ENCODE data around the gene ECE1. TPM values are rescaled to one million over a fixed set of nuclear protein-coding genes. Genes with fewer than 3 reads are reported as not detected.

ECE1 gene
- total RNA-seq, 1 donor from 2014 or later, result 139 TPM

- DNase-seq (ENCODE audit: low spot score), result no peak
- H3K36me3 Mint-ChIP-seq (ENCODE audit: low read depth), result peaks cover 20% of the 10 kb centered on the region
- no peak overlapping the region for H3K27ac Mint-ChIP-seq
- H3K9me3 Mint-ChIP-seq, result no peaks in the 10 kb centered on the region
- intact Hi-C loops (cut with micrococcal nuclease), result no loop called here
- H3K4me3 Mint-ChIP-seq, result no peak overlapping the region
- peaks cover 41% of the 10 kb centered on the region for H3K4me1 Mint-ChIP-seq (ENCODE audit: low read depth)
- H3K27me3 Mint-ChIP-seq (ENCODE audit: insufficient read depth), result no peaks in the 10 kb centered on the region
These were observed 22.2 kb upstream of the ECE1 start for GRCh38 chr1:21312407-21312992.

- Mint-ChIP-seq H3K27me3 (ENCODE audit: insufficient read depth) (no peaks in the 10 kb centered on the region), H3K27ac (peak overlapping the region; percentile 62), H3K4me3 (no peak overlapping the region), H3K9me3 (no peaks in the 10 kb centered on the region), H3K4me1 (ENCODE audit: low read depth) (peaks cover 47% of the 10 kb centered on the region), H3K36me3 (ENCODE audit: low read depth) (peaks cover 15% of the 10 kb centered on the region)
- no peak for DNase-seq (ENCODE audit: low spot score)
- intact Hi-C loops (cut with micrococcal nuclease), result no loop called here
These were observed 20.8 kb upstream of the ECE1 start for GRCh38 chr1:21311016-21311415.

- Mint-ChIP-seq H3K4me1 (ENCODE audit: low read depth) (peaks cover 54% of the 10 kb centered on the region), H3K36me3 (ENCODE audit: low read depth) (peaks cover 9% of the 10 kb centered on the region), H3K27ac (no peak overlapping the region), H3K27me3 (ENCODE audit: insufficient read depth) (no peaks in the 10 kb centered on the region), H3K4me3 (no peak overlapping the region), H3K9me3 (no peaks in the 10 kb centered on the region)
- intact Hi-C loops (cut with micrococcal nuclease), result no loop called here
- no peak for DNase-seq (ENCODE audit: low spot score)
These were observed 18.8 kb upstream of the ECE1 start for GRCh38 chr1:21308847-21309652.

- Mint-ChIP-seq H3K36me3 (ENCODE audit: low read depth) (peaks cover 9% of the 10 kb centered on the region), H3K27me3 (ENCODE audit: insufficient read depth) (no peaks in the 10 kb centered on the region), H3K4me1 (ENCODE audit: low read depth) (peaks cover 48% of the 10 kb centered on the region), H3K4me3 (no peak overlapping the region), H3K9me3 (no peaks in the 10 kb centered on the region), H3K27ac (peak overlapping the region; percentile 80)
- intact Hi-C loops (cut with micrococcal nuclease), result no loop called here
- DNase-seq (ENCODE audit: low spot score), result no peak
These were observed 18.1 kb upstream of the ECE1 start for GRCh38 chr1:21308330-21308729.

GRCh38 chr1:21307663-21308305 lies 17.5 kb upstream of the ECE1 start:
- Mint-ChIP-seq H3K27me3 (ENCODE audit: insufficient read depth) (no peaks in the 10 kb centered on the region), H3K27ac (peak overlapping the region; percentile 80), H3K9me3 (no peaks in the 10 kb centered on the region), H3K4me3 (no peak overlapping the region), H3K36me3 (ENCODE audit: low read depth) (peaks cover 9% of the 10 kb centered on the region), H3K4me1 (ENCODE audit: low read depth) (peaks cover 48% of the 10 kb centered on the region)
- DNase-seq (ENCODE audit: low spot score), result no peak
- intact Hi-C loops (cut with micrococcal nuclease), result no loop called here

- H3K36me3 Mint-ChIP-seq (ENCODE audit: low read depth), result peaks cover 9% of the 10 kb centered on the region
These were observed 16.9 kb upstream of the ECE1 start for GRCh38 chr1:21307210-21307609.

GRCh38 chr1:21305900-21306189 lies 15.6 kb upstream of the ECE1 start:
- H3K27me3 Mint-ChIP-seq (ENCODE audit: insufficient read depth), result no peaks in the 10 kb centered on the region

More at GRCh38 chr1:21307210-21307609, 16.9 kb upstream of the ECE1 start:
- peaks cover 47% of the 10 kb centered on the region for H3K4me1 Mint-ChIP-seq (ENCODE audit: low read depth)
- H3K9me3 Mint-ChIP-seq, result no peaks in the 10 kb centered on the region
- intact Hi-C loops (cut with micrococcal nuclease), result no loop called here
- H3K4me3 Mint-ChIP-seq, result no peak overlapping the region
- DNase-seq (ENCODE audit: low spot score), result no peak
- H3K27ac Mint-ChIP-seq, result peak overlapping the region; percentile 80
- no peaks in the 10 kb centered on the region for H3K27me3 Mint-ChIP-seq (ENCODE audit: insufficient read depth)

GRCh38 chr1:21305155-21305899 lies 15.1 kb upstream of the ECE1 start:
- H3K36me3 Mint-ChIP-seq (ENCODE audit: low read depth), result no peaks in the 10 kb centered on the region
- no peaks in the 10 kb centered on the region for H3K27me3 Mint-ChIP-seq (ENCODE audit: insufficient read depth)
- DNase-seq (ENCODE audit: low spot score), result no peak
- H3K9me3 Mint-ChIP-seq, result no peaks in the 10 kb centered on the region
- intact Hi-C loops (cut with micrococcal nuclease), result no loop called here
- peaks cover 45% of the 10 kb centered on the region for H3K4me1 Mint-ChIP-seq (ENCODE audit: low read depth)
- no peak overlapping the region for H3K27ac Mint-ChIP-seq
- H3K4me3 Mint-ChIP-seq, result no peak overlapping the region

More at GRCh38 chr1:21305900-21306189, 15.6 kb upstream of the ECE1 start:
- DNase-seq (ENCODE audit: low spot score), result no peak
- Mint-ChIP-seq H3K27ac (no peak overlapping the region), H3K36me3 (ENCODE audit: low read depth) (peaks cover 5% of the 10 kb centered on the region), H3K9me3 (no peaks in the 10 kb centered on the region), H3K4me1 (ENCODE audit: low read depth) (peaks cover 46% of the 10 kb centered on the region), H3K4me3 (no peak overlapping the region)
- intact Hi-C loops (cut with micrococcal nuclease), result no loop called here

- H3K4me1 Mint-ChIP-seq (ENCODE audit: low read depth), result peaks cover 46% of the 10 kb centered on the region
- H3K27me3 Mint-ChIP-seq (ENCODE audit: insufficient read depth), result no peaks in the 10 kb centered on the region
- H3K27ac Mint-ChIP-seq, result peak overlapping the region; percentile 26
- DNase-seq (ENCODE audit: low spot score), result no peak
- no peak overlapping the region for H3K4me3 Mint-ChIP-seq
- H3K9me3 Mint-ChIP-seq, result no peaks in the 10 kb centered on the region
- intact Hi-C loops (cut with micrococcal nuclease), result no loop called here
- H3K36me3 Mint-ChIP-seq (ENCODE audit: low read depth), result no peaks in the 10 kb centered on the region
These were observed 14.2 kb upstream of the ECE1 start for GRCh38 chr1:21304488-21304887.

- intact Hi-C loops (cut with micrococcal nuclease), result no loop called here
- no peaks in the 10 kb centered on the region for H3K27me3 Mint-ChIP-seq (ENCODE audit: insufficient read depth)
- no peak overlapping the region for H3K27ac Mint-ChIP-seq
- no peak overlapping the region for H3K4me3 Mint-ChIP-seq
- H3K4me1 Mint-ChIP-seq (ENCODE audit: low read depth), result peaks cover 58% of the 10 kb centered on the region
- H3K36me3 Mint-ChIP-seq (ENCODE audit: low read depth), result peaks cover 8% of the 10 kb centered on the region
- DNase-seq (ENCODE audit: low spot score), result no peak
- no peaks in the 10 kb centered on the region for H3K9me3 Mint-ChIP-seq
These were observed 12.8 kb upstream of the ECE1 start for GRCh38 chr1:21302747-21303715.

GRCh38 chr1:21301794-21302440 lies 11.7 kb upstream of the ECE1 start:
- no peaks in the 10 kb centered on the region for H3K27me3 Mint-ChIP-seq (ENCODE audit: insufficient read depth)
- intact Hi-C loops (cut with micrococcal nuclease), result no loop called here
- no peaks in the 10 kb centered on the region for H3K9me3 Mint-ChIP-seq
- H3K36me3 Mint-ChIP-seq (ENCODE audit: low read depth), result peaks cover 10% of the 10 kb centered on the region
- H3K4me1 Mint-ChIP-seq (ENCODE audit: low read depth), result peaks cover 56% of the 10 kb centered on the region
- no peak overlapping the region for H3K27ac Mint-ChIP-seq
- H3K4me3 Mint-ChIP-seq, result no peak overlapping the region
- no peak for DNase-seq (ENCODE audit: low spot score)

- Mint-ChIP-seq H3K9me3 (no peaks in the 10 kb centered on the region), H3K27ac (no peak overlapping the region), H3K27me3 (ENCODE audit: insufficient read depth) (no peaks in the 10 kb centered on the region), H3K4me3 (no peak overlapping the region), H3K36me3 (ENCODE audit: low read depth) (peaks cover 12% of the 10 kb centered on the region), H3K4me1 (ENCODE audit: low read depth) (peaks cover 66% of the 10 kb centered on the region)
- DNase-seq (ENCODE audit: low spot score), result no peak
- intact Hi-C loops (cut with micrococcal nuclease), result no loop called here
These were observed 10.5 kb upstream of the ECE1 start for GRCh38 chr1:21300774-21301173.
